Naive thymus-derived CD8-positive, alpha-beta T cell (primary cell): ENCODE data around the gene AHNAK. TPM values are rescaled to one million over a fixed set of nuclear protein-coding genes. Genes with fewer than 3 reads are reported as not detected.
"Not testable (repeated sequence)": the region's sequence is repeated elsewhere in the genome, so short reads cannot be mapped to it uniquely, and the experiment has no call there.

Source experiments
- ATAC-seq, 2 donors: fragments of 150-1000 bp; cut with Tn5 transposase in 1 of 2; sonication (Bioruptor Pico), chemical (Tn5 transposase) in 1 of 2; 1 replicate in 1 of 2; 2 replicates in 1 of 2; pipeline ENCODE4 v1.10.0; 2021; ENCODE audit warnings: mild to moderate bottlenecking in 2 of 2, moderate library complexity in 2 of 2
- POLR2A ChIA-PET: fragments of 350-600 bp; sonication (Branson Sonifier 250); formaldehyde crosslinking; loops from one replicate; lab custom pipeline; 2021; ENCODE audit warnings: antibody characterized with exemption; lab: Charles Lee
- DNase-seq, 10 donors: peaks; one replicate each; pipeline versions ENCODE4 v3.0.0 to v3.0.0-alpha.2; 2020 to 2022
- H3K27ac Mint-ChIP-seq, 10 donors: one replicate each; pipeline ENCODE4 v1.8.0; 2020 to 2022; ENCODE audit warnings: mild to moderate bottlenecking in 10 of 10, mixed read lengths in 10 of 10, moderate library complexity in 4 of 10, inconsistent platforms in 1 of 10
- H3K27me3 Mint-ChIP-seq, 5 donors: one replicate each; pipeline ENCODE4 v1.8.0; 2021 to 2022; ENCODE audit warnings: mixed read lengths in 5 of 5
- H3K36me3 Mint-ChIP-seq, 3 donors: one replicate each; pipeline ENCODE4 v1.8.0; 2020 to 2022; ENCODE audit warnings: mixed read lengths in 3 of 3, mild to moderate bottlenecking in 2 of 3, inconsistent platforms in 1 of 3
- H3K4me1 Mint-ChIP-seq, 4 donors: one replicate each; pipeline ENCODE4 v1.8.0; 2021 to 2022; ENCODE audit warnings: mixed read lengths in 4 of 4
- H3K4me3 Mint-ChIP-seq, 10 donors: one replicate each; pipeline ENCODE4 v1.8.0; 2020 to 2022; ENCODE audit warnings: mild to moderate bottlenecking in 10 of 10, mixed read lengths in 10 of 10, moderate library complexity in 6 of 10, inconsistent platforms in 1 of 10
- H3K9me3 Mint-ChIP-seq, 9 donors: one replicate each; pipeline ENCODE4 v1.8.0; 2020 to 2022; ENCODE audit warnings: mixed read lengths in 9 of 9, mild to moderate bottlenecking in 3 of 9, inconsistent platforms in 1 of 9, moderate library complexity in 1 of 9
- polyA plus RNA-seq, 3 donors: library from polyadenylated mRNA; unstranded; fragments of 300-500 nt; fragmentation: Illumina TruSeq; gene quantifications; one replicate each; pipeline ENCODE4 v1.2.3, GENCODE V29; 2021
- total RNA-seq, 8 experiments: library from RNA in 2 of 8; stranded (reverse) in 2 of 8; gene quantifications; one replicate each; pipeline ENCODE4 v1.2.3 and lab custom pipeline; 2021 to 2026

AHNAK gene
- total and polyA plus RNA-seq, 5 experiments from 2014 or later = 7.7 to 231 (median 19.8) TPM

DNA sequence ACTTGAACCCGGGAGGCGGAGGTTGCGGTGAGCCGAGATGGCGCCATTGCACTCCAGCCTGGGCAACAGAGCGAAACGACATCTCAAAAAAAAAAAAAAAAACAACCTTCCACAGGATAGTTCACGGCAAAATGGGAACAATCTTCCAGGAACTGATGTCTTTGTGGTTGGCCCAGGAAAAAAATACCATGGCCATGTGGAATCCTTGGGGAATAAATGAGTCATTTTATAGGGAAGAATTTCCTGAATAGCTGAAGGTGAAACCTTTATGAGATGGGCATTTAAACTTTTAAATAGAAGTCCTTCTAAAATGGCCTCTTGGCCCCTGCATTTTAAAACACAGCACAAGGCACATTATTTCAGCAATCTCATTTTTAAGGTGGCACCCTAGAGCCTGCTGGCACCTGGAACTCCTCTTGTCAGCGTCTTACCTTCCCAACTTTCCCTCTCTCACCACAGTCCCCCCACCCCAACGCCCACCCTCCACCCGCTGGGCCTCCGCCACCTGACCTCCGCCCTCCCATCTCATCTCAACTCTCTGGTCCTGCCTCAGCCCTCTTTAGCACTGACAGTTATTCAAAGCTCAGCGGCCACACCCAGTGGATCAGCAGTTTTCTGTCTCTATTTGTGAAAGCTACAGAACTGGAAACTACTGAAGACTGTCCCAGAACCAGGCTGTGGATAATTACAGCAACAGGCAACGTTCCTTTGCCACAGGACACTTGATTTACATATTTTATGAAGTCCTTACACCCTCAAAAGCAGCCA is 84.7 kb downstream of the AHNAK start:
- POLR2A ChIA-PET = no interaction called here
- H3K4me3 Mint-ChIP-seq = no peak overlapping the region
- ATAC-seq = no peak
- no peak for DNase-seq
- H3K27ac Mint-ChIP-seq = no peak overlapping the region
- peaks cover 0 to 16% (median 1%) of the 10 kb centered on the region in 4 donors for H3K4me1 Mint-ChIP-seq
- no peaks in the 10 kb centered on the region for H3K27me3 Mint-ChIP-seq
- H3K9me3 Mint-ChIP-seq = no peaks in the 10 kb centered on the region
- H3K36me3 Mint-ChIP-seq = no peaks in the 10 kb centered on the region

DNA sequence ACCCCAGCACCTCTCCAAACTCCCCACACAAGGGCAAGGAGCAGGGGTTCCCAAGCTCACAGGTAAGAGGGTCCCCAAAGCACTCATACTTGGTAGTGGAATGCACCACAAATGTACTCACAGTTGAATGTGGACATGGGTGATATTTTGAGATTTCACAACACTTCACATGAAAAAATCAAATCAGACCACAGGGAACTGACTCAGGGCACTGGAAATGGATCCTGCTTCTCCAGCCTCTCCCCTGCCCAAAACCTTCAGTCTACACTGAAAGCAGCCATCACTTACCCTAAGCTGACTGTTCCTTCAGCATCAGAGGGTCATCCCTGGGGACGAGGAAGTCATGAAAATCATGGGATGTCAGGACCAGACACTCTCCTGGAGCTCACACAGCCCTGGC is 87.5 kb downstream of the AHNAK start:
- POLR2A ChIA-PET = no interaction called here
- Mint-ChIP-seq H3K4me3 (no peak overlapping the region), H3K4me1 (peaks cover 0 to 16% (median 1%) of the 10 kb centered on the region in 4 donors), H3K27me3 (no peaks in the 10 kb centered on the region), H3K36me3 (no peaks in the 10 kb centered on the region), H3K27ac (no peak overlapping the region), H3K9me3 (no peaks in the 10 kb centered on the region)
- no peak for DNase-seq
- no peak for ATAC-seq

DNA sequence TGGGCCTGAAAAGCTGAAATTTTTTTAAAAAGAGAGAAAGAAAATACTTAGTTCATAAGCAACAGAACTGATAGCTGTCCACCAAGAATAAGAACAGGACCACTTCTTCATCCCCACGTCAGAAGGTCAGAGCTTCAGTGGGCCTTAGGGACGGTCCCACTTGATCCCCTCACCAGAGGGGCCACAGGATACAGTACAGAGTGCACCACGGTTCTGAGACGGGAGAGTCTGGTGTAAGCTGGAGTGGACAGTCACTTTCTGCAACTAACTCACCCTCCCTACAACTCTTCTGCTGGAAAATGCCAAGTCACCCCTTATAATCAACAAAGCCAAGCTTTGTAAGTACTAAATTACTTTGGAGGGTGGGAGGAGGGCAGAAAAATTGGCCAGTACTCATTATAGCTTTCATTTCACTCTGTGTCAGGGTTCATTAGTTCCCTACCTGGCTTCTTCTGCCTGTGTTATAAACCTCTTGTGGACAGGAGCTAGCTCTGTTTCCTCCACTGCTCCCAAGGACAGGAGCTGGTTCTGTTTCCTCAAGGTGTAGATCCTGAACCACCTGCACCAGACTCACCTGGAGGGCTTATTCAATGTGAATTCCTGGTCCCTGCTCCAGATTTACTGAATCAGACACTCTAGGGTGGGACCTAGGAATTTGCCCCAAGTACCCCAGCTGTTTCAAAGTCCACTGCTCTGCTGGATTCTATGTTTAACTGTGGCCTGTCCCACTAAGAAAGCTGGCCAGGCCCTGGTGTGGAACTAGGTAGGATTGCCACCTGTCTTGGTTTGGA is 88.2 kb downstream of the AHNAK start:
- Mint-ChIP-seq H3K4me1 (peaks cover 0 to 15% (median 1%) of the 10 kb centered on the region in 4 donors), H3K27ac (peak overlapping the region in 1 of 10 donors; percentile 15), H3K36me3 (no peaks in the 10 kb centered on the region), H3K27me3 (no peaks in the 10 kb centered on the region), H3K9me3 (no peaks in the 10 kb centered on the region), H3K4me3 (no peak overlapping the region)
- POLR2A ChIA-PET = interaction anchor here (0.5 kb wide), 1 partner anchor 415 kb away, joined by 3 read pairs; no protein-coding TSS in a partner anchor
- no peak for DNase-seq
- no peak for ATAC-seq

DNA sequence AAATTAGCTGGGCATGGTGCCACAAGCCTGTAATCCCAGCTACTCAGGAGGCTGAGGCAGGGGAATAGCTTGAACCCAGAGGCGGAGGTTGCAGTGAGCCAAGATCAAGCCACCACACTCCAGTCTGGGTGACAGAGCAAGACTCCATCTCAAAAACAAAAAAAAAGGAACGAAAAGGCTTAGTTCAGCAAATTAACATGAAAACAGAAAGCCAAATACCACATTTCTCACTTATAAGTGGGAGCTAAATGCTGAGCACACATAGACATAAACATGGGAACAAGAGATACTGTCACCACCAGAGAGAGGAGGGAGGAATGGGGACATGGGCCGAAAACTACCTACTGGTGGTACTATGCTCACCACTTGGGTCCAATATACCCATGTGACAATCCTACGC is 89.1 kb downstream of the AHNAK start:
- ATAC-seq = no peak
- H3K36me3 Mint-ChIP-seq = no peaks in the 10 kb centered on the region
- no peak for DNase-seq
- POLR2A ChIA-PET = no interaction called here
- H3K27ac Mint-ChIP-seq = peak overlapping the region in 1 of 10 donors; percentile 53
- no peaks in the 10 kb centered on the region for H3K9me3 Mint-ChIP-seq
- H3K4me1 Mint-ChIP-seq = peaks cover 0 to 10% (median 0%) of the 10 kb centered on the region in 4 donors
- H3K27me3 Mint-ChIP-seq = peaks cover 0 to 1% (median 0%) of the 10 kb centered on the region in 5 donors
- H3K4me3 Mint-ChIP-seq = peak overlapping the region in 1 of 10 donors; percentile 32

DNA sequence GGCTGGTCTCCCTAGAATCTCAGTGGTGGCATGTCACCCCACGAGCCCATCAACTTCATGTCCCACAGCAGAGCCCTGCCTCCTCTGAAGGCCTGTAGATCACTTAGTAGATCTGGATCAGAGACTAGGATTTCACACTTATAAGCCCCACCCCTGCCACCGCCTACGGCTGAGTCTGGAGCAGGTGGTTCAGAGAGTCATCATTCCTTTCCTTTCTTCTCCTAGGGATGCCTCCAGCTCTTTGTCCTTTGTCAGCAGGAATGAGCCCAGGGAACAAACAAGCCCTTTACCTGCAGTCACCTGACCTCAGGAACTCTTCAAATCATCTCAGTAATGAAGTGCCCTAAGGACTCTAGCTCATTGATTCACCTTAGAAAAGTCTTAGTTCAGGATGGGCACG is 90.0 kb downstream of the AHNAK start:
- ATAC-seq (no peak), DNase-seq (no peak)
- Mint-ChIP-seq H3K27me3 (peaks cover 0 to 3% (median 0%) of the 10 kb centered on the region in 5 donors), H3K9me3 (no peaks in the 10 kb centered on the region), H3K27ac (peak overlapping the region in 2 of 10 donors; percentile 35 to 74), H3K4me3 (no peak overlapping the region), H3K36me3 (no peaks in the 10 kb centered on the region), H3K4me1 (peaks cover 0 to 5% (median 0%) of the 10 kb centered on the region in 4 donors)
- POLR2A ChIA-PET = no interaction called here

DNA sequence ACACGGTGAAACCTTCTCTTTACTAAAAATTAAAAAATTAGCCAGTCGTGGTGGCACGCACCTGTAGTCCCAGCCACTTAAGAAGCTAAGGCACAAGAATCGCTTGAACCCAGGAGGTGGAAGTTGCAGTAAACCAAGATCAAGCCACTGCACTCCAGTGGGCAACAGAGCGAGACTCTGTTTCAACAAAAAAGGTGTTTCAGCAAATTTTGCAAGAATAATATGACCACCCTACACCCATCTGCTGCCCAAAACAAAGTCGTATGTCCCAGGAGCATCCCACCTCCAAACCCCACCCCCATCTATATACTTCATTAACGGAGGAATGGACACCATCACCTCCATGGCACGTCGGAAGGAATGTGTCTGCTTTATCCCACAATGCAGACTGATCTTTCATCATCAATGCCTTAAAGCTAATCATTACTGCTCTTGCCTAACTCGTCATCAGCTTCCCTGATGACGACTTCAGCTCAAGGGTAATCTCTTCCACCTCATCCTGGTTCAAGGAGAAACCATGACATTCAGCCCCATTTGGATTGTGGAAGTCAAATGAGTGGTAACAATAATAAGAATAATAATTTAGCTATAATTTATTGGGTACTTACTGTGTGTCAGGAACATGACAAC is 93.7 kb downstream of the AHNAK start:
- H3K27me3 Mint-ChIP-seq = peaks cover 3 to 11% (median 6%) of the 10 kb centered on the region in 5 donors
- ATAC-seq = no peak
- no peak overlapping the region for H3K27ac Mint-ChIP-seq
- H3K4me1 Mint-ChIP-seq = peaks cover 0 to 4% (median 3%) of the 10 kb centered on the region in 4 donors
- no peak overlapping the region for H3K4me3 Mint-ChIP-seq
- POLR2A ChIA-PET = interaction anchor here (1.4 kb wide), 1 partner anchor 9 kb away, joined by 3 read pairs; no protein-coding TSS in a partner anchor
- no peak for DNase-seq
- no peaks in the 10 kb centered on the region for H3K9me3 Mint-ChIP-seq
- H3K36me3 Mint-ChIP-seq = no peaks in the 10 kb centered on the region

DNA sequence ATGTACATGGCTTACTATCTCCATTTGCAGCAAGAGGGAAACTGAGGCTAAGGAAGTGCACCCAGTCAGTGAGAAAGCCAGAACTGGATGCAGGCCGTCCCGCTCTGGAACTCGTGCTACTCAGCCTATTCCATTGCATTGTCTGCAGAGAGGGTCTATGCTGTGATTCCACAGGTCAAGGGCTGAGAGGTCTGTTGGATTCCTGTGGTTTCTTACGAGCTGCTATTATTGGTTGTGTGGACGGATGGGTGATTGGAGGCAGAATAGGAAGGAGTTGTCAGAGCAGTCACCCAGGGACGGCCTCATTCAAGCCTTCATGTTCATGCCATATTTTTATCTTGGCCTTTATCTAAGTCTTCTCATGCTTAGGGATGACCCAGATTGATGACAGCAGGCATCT is 94.3 kb downstream of the AHNAK start:
- Mint-ChIP-seq H3K27me3 (peaks cover 3 to 16% (median 13%) of the 10 kb centered on the region in 5 donors), H3K27ac (peak overlapping the region in 1 of 10 donors; percentile 22), H3K4me1 (peaks cover 0 to 4% (median 2%) of the 10 kb centered on the region in 4 donors), H3K9me3 (no peaks in the 10 kb centered on the region), H3K36me3 (no peaks in the 10 kb centered on the region), H3K4me3 (no peak overlapping the region)
- DNase-seq = no peak
- POLR2A ChIA-PET = interaction anchor here (1.4 kb wide), 1 partner anchor 9 kb away, joined by 3 read pairs; no protein-coding TSS in a partner anchor
- no peak for ATAC-seq

DNA sequence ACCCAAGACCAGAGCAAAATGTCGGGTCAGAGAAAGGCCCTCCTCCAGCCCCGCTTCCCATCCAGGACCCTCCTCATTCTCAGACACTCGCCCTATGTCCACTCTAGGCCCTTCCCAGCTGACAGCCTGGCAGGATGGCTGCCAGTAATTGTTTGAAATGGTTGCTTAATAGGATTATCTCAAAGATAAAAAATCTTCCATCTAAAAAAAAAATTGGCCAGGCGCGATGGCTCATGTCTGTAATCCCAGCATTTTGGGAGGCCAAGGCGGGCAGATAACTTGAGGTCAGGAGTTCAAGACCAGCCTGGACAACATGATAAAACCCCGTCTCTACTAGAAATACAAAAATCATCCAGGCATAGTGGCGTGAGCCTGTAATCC is 95.4 kb downstream of the AHNAK start:
- Mint-ChIP-seq H3K27me3 (peaks cover 11 to 24% (median 21%) of the 10 kb centered on the region in 5 donors), H3K27ac (peak overlapping the region in 2 of 10 donors; percentile 14 to 79), H3K4me1 (peaks cover 0 to 4% (median 2%) of the 10 kb centered on the region in 4 donors), H3K4me3 (no peak overlapping the region), H3K9me3 (no peaks in the 10 kb centered on the region), H3K36me3 (peaks cover 0 to 1% (median 0%) of the 10 kb centered on the region in 3 donors)
- POLR2A ChIA-PET = no interaction called here
- no peak for ATAC-seq
- no peak for DNase-seq

DNA sequence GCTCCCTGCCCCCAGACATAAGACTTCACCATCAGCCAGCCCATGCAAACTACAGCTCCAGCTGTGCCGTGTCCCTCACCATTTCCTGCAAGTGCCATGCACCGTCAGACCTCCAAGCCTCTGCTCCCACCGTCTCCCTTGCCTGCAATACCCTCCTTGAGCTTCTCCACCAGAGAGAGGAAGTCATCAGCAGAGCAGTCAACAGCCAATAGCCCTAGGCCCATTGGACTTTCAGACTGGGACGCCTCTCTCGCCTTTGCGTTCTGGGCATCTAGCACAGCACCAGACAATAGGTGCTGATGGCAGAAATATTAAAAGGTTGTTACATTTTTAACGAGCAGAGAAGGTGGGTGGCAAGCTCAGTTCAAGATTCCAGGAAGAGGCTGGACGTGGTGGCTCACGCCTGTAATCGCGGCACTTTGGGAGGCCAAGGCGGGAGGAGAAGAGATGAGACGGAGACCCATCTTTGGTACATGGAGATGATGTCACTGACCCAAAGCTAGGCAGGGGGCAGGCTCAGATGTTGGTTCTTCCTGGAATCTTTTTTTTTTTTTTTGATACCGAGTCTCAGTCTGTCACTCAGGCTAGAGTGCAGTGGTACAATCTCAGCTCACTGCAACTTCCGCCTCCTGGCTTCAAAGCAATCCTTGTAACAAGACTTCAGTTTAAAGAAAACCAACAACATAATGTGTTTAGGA is 95.9 kb downstream of the AHNAK start:
- Mint-ChIP-seq H3K4me1 (peaks cover 0 to 4% (median 3%) of the 10 kb centered on the region in 4 donors), H3K27ac (peak overlapping the region in 3 of 10 donors; percentile 29 to 79 (median 67)), H3K4me3 (no peak overlapping the region), H3K27me3 (peaks cover 11 to 29% (median 24%) of the 10 kb centered on the region in 5 donors), H3K9me3 (no peaks in the 10 kb centered on the region), H3K36me3 (peaks cover 0 to 2% (median 0%) of the 10 kb centered on the region in 3 donors)
- POLR2A ChIA-PET = interaction anchor here (0.6 kb wide), 1 partner anchor 13 kb away, joined by 4 read pairs; no protein-coding TSS in a partner anchor
- ATAC-seq (no peak), DNase-seq (no peak)

DNA sequence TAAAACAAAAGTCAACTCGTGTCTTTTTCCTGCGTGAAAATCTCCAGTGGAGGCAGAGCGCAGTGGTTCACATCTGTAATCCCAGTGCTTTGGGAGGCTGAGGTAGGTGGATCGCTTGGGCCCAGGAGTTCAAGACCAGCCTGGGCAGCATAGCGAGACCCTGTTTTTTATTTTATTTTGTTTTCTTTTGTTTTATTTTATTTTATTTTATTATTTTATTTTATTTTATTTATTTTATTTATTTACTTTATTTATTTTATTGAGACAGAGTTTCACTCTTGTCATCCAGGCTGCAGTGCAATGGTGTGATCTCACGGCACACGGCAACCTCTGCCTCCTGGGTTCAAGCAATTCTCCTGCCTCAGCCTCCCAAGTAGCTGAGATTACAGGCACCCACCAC is 96.7 kb downstream of the AHNAK start:
- not testable (repeated sequence) for ATAC-seq

DNA sequence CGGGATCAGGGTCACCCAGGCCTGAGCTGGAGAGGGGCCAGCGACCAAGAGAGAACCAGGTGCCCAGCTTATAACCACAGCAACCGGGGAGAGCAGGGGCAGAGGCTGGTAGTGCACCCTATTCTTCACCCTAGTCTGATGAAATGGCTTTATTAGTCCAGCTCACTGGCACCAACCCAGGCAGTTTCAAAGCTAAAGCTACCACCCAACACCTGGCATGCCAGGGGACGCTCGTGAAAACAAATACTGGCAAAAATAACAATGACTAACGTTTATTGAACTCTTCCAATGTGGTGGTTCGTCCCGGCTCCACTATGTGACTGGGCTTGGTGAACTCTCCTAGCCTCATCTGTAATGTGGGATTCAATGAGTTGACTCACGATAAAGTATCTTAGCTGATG is 97.2 kb downstream of the AHNAK start:
- H3K36me3 Mint-ChIP-seq = peaks cover 0 to 2% (median 0%) of the 10 kb centered on the region in 3 donors
- H3K9me3 Mint-ChIP-seq = no peaks in the 10 kb centered on the region
- no peak overlapping the region for H3K4me3 Mint-ChIP-seq
- ATAC-seq (no peak), DNase-seq (no peak)
- peaks cover 11 to 41% (median 31%) of the 10 kb centered on the region in 5 donors for H3K27me3 Mint-ChIP-seq
- POLR2A ChIA-PET = no interaction called here
- peaks cover 4 to 11% (median 8%) of the 10 kb centered on the region in 4 donors for H3K4me1 Mint-ChIP-seq
- no peak overlapping the region for H3K27ac Mint-ChIP-seq

More for the DNA sequence above, 96.7 kb downstream of the AHNAK start:
- H3K4me3 Mint-ChIP-seq, H3K9me3 Mint-ChIP-seq, DNase-seq, H3K36me3 Mint-ChIP-seq, H3K27ac Mint-ChIP-seq, POLR2A ChIA-PET, H3K4me1 Mint-ChIP-seq: not testable (repeated sequence)
- H3K27me3 Mint-ChIP-seq = peaks cover 11 to 36% (median 26%) of the 10 kb centered on the region in 5 donors

DNA sequence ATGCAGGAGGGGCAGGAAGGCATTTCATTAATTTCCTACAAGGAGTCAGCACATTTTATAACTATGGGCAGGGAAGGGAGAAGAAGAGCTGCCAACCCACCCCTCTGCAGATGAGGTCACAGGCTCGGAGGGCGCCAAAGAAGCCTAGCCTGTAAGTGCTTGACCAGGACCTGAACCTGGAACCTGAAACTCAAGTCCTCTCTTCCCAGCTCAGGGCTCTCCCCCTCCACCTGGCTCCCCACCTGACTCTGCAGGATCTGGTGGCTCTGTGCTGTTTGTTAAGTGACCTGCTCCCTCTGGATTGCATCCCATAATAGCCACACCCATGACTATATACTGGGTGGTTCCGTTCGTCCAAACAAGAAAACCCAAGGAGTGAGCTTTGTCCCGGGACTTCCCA is 100.5 kb downstream of the AHNAK start:
- Mint-ChIP-seq H3K36me3 (peaks cover 0 to 2% (median 0%) of the 10 kb centered on the region in 3 donors), H3K4me1 (peaks cover 5 to 23% (median 11%) of the 10 kb centered on the region in 4 donors), H3K27me3 (peaks cover 11 to 39% (median 32%) of the 10 kb centered on the region in 5 donors), H3K27ac (peak overlapping the region in 1 of 10 donors; percentile 83), H3K9me3 (no peaks in the 10 kb centered on the region), H3K4me3 (peak overlapping the region in 1 of 10 donors; percentile 36)
- DNase-seq (no peak), ATAC-seq (no peak)
- POLR2A ChIA-PET = no interaction called here
